NK-92 (cell line): ENCODE measurements around the gene CCDC27.
"Not testable (repeated sequence)": the region's sequence is repeated elsewhere in the genome, so short reads cannot be mapped to it uniquely, and the experiment has no call there.

ENCODE experiments used
- DNase-seq: peaks from one replicate; lab custom pipeline; 2025; ENCODE audit not compliant: unreplicated experiment; lab: John Stamatoyannopoulos, UW

CCDC27 gene

DNA sequence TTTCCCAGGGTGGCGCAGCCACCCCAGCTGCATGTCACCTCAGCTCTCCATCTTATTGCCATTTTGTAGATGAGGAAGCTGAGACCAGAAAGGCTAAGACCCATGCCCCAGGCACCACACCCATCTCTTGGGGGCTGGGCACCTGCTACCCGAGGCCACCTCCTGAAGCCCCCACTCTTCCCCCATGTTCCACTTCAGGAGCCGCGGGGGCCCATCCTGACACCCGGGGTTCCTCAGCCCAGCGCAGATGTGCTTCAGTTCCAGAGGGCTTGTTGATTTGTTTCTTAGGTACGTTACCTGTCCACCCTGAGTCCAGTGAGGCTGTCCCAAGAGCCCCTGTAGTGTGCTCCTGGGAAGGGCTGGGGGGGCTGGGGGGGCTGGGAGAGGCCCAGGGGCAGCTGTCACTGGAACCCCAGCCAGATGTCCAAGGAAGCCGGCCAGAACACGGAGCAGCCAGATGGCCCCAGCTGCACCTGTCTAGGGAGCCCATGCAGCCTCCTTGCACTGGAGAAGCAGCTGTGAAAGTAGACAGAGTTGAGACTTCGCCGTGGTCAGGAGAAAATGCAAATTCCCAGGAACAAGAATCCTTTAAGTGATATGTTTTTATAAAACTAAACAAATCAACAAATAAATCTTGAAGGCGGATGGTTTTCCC, 17.1 kb upstream of the CCDC27 start:
- no peak for DNase-seq

DNA sequence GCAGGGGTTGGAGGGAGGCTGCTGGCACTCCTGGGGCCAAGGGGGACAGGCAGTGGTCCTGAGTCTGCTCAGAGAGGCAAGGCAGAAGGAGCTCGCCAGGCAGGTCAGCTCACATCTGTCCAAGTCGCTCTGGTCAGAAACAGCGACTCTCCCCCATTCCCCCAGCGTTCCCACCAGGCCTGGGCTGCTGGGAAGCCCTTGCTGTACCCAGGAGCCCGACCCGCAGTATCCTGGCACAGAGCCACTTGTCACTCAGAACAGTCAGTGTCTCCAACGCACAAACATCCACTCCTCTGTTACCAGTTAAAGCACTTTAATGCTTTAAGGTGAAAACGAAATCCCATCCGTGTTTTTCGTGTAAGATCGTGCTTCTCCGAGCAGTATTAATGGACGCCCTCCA, 16.6 kb upstream of the CCDC27 start:
- DNase-seq = no peak

- no peak for DNase-seq
Measured at GRCh38 chr1:3736131-3736561, 16.1 kb upstream of the CCDC27 start.

GRCh38 chr1:3736708-3737107, 15.5 kb upstream of the CCDC27 start:
- no peak for DNase-seq

- DNase-seq = no peak
Measured at GRCh38 chr1:3738943-3739342, 13.3 kb upstream of the CCDC27 start.

GRCh38 chr1:3740042-3740441, 12.2 kb upstream of the CCDC27 start:
- DNase-seq = no peak

GRCh38 chr1:3740752-3741151, 11.5 kb upstream of the CCDC27 start:
- no peak for DNase-seq

DNA sequence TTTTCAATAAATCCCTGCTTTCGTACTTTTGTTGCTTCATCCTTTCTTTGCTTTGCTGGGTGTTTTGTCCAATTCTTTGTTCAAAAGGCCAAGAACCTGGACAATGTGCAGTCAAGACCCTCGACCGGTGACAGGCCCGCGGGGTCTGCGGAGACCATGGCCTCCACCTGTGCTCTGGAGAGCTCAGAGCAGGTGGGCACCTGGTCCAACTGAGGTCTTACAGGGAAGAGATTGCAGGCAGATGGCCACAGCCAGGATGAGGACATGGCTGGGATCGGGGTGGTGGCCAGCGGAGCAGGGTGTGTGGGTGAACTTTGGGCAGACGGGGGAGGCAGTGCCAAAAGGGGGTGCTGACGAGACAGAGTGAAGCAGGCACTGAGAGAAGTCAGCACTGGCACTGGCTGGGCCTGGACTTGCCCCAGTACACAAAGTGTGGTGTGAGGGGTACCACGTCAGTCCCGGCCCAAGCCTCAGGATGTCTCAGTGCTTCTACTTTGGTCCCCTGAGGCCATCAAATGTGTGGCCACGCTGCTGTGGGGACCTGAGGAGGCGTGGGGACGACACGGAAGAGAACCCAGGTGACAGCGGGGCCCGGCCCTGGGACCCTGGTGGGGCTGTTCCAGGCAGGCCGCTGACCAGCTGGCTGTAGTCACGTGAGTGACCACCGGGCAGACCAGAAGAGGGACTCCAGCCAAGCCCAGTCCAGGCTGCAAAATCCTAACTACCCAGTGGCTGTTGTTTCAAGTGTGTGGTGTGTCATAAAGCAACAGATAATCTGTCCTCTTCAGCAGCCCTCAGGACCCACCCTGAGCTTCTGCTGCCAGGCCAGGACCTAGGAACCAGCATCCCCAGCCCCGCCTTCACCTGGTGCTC, 10.4 kb upstream of the CCDC27 start:
- DNase-seq = no peak

DNA sequence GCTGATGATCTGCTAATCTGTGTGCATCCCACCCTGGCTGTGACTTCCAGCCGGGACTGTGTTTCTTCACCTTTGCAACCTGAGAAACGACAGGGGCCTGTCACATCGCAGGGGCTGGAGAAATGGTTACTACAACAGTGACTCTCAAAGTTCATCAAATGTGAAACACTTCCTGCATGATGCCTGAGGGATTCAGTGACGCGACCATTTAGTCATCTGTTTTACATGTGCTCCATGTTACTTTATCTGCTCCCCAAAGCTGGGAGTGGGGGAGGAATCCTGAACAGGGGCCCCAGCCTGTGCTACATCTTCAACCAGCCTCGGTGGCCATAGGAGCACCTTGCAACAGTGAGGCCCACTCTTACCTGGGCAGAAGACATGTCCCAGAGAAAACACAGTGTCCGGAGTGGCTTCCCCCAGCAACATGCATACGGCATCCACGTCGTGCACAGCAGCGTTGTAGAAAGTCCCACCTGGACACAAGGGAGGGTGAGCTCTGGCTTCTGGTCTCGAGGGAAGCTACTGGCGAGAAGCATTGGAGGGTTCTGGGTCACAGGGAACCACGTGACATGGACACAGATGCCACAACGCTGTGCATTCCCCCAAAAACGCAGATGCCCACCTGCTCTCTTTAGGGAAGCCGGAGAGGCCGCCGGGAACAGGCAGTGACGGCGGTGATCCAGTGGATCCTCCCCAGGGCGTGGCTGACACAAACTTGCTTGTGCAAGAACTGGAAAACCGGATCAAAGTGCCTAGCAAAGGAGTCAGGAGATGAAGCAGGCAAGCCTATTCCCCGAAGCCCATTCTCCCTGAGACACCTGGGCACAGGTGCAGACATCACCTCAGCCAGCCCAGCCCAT, 9.6 kb upstream of the CCDC27 start:
- no peak for DNase-seq

- no peak for DNase-seq
Measured at GRCh38 chr1:3743421-3743820, 8.8 kb upstream of the CCDC27 start.

GRCh38 chr1:3743826-3744225, 8.4 kb upstream of the CCDC27 start:
- no peak for DNase-seq

DNA sequence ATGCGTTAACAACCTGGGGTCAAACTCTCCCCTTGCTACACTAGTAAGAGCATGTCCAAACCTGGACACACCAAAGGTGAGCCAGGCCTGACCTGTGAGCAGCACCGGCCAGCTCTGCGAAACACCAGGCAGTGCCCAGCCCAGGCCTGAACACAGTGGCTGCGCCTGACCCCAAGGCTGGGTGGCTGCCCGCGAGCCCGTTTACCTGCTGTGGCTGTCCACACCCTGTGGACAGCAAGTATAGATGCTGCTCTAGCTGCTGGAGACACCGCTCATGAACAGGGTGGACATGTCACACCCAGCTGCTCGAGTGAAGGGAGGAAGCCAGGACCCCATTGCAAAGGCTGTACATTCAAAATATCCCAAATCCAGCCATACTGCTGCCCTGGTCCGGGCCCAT, 7.6 kb upstream of the CCDC27 start:
- DNase-seq = no peak

GRCh38 chr1:3745071-3745470, 7.2 kb upstream of the CCDC27 start:
- DNase-seq = no peak

GRCh38 chr1:3745590-3746381, 6.5 kb upstream of the CCDC27 start:
- no peak for DNase-seq

DNA sequence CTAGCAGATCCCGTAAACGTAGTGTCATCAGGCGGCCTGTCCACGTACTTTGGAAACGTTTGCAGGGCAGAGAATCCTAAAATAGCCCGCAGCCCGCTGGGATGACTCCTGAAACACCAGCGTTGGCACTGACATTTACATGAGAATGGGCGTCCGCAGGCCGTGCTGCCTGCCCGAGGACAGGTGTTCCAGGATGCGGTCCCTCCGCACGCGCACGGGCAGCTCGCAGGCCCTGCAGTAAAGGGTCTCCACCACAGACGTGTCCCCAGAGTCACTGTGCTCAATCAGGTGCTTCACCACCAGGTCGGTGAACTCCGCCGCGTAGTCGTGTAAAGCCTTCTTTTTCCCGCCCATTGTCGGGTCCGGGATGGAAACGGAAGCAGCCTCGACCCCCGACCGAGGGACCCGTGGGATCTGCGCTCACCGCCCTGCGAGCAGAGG, 5.8 kb upstream of the CCDC27 start:
- no peak for DNase-seq

GRCh38 chr1:3746830-3747521, 5.3 kb upstream of the CCDC27 start:
- DNase-seq = no peak

DNA sequence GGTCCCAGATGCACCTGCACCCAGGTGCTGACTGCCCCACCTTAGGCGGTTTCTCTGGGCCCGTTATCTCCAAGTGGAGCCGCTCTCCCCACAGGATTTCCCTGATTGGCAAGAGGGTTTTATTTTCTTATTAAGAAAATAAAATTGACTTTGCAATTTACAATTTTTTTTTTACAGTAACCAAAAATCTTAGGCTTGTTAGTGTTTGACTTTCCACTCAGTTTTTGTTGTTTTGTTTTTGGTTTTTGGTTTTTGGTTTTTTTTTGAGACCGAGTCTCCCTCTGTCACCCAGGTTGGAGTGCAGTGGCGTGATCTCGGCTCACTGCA, 4.8 kb upstream of the CCDC27 start:
- DNase-seq = no peak

DNA sequence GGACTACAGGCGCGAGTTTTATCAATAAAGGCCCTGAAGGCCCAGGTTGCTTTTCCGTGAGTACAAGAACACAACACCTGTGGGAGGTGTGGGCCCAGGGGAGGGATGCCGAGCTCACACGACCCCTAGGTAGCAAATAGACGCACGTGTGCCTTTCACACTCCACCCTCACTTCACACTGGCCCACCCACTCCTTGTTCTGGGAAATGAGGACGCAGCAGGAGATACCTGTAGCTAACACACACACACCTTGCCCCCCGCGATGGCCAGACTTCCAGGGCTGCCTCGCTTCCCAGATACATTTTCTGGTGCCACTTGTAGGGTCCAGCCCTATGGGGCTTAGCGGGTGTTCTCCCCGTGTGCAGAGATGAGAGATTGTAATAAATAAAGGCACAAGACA, 4.3 kb upstream of the CCDC27 start:
- no peak for DNase-seq

DNA sequence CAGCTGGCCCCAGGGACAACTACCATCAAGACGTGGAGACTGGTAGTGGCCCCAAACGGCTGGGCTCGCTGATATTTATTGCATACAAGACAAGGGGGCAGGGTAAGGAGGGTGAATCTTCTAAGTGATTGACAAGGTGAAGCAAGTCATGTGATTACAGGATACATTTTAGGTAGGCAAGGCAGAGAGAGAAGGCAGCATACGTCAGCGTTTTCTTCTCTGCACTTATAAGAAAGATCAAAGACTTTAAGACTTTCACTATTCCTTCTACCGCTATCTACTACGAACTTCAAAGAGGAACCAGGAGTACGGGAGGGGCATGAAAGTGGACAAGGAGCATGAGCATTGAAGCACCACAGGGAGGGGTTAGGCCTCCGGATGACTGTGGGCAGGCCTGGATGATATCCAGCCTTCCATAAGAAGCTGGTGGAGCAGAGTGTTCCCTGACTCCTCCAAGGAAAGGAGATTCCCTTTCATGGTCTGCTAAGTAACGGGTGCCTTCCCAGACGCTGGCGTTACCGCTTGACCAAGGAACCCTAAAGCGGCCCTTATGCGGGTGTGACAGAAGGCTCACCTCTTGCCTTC, 3.8 kb upstream of the CCDC27 start:
- DNase-seq = not testable (repeated sequence)

DNA sequence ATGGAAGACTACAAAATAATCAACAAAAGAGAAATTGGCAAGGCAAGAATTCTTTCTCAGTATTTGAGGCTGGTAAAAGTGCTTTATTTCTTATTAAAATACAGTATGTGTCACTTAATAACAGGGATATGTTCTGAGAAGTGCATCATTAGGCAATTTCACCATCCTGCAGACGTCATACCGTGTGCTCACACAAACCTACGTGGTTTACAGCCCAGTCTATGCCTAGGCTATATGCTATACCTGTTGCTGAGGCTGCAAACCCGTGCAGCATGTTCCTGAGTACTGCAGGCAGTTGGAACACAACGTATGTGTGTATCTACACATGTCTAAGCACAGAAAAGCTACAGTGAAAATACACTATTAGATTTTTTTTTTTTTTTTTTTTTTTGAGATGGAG, 2.7 kb upstream of the CCDC27 start:
- no peak for DNase-seq
